ENCODE measurements around the gene PDIA5.

Gene PDIA5

DNA sequence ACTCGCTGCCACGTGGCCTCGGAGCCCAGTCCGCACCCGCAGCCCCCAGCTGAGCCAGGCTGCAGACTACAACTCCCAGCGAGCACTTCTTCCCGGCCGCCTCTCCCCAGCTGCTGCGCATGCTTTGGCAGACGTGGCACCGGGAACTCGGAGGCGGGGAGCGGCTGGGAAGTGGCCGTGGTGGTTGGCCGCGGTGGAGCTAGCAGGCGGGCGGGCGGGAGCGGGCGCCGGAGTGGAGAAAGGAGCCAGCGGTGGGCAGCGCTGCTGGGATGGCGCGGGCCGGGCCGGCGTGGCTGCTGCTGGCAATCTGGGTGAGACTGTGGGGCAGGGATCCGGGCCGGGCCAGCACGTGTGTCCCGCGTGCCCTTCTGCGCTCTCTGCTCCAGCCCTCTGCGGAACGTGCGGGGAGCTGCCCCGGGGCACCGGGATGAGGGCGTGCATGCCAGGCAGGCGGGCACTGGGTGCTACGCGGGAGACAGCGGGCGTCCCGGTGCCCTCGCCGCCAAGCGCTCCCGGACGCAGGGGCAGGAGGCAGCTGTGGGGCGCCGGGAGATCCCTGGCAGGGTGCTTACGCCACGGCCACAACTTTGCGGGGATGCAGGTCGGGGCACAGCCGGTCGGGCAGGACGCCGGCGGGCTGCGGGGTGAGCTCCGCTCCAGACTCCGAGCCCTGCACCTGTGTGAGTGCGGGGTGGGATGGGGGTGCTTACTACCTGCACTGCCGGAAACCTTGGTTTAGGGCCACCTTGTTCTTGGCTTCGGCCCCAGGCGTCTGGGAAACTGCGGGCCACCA is at the start of gene PDIA5:
PDIA5 (plus strand) TSS at position 130 of the 793 bp plus-strand sequence; CDS start at position 270, 140 bp downstream.
- Histone ChIP-seq H3K27ac (peak within 1 kb of the TSS; percentile 58 to 91), H3K4me3 (peak within 1 kb of the TSS; percentile 94)
- TF ChIP-seq, protein P1, sequence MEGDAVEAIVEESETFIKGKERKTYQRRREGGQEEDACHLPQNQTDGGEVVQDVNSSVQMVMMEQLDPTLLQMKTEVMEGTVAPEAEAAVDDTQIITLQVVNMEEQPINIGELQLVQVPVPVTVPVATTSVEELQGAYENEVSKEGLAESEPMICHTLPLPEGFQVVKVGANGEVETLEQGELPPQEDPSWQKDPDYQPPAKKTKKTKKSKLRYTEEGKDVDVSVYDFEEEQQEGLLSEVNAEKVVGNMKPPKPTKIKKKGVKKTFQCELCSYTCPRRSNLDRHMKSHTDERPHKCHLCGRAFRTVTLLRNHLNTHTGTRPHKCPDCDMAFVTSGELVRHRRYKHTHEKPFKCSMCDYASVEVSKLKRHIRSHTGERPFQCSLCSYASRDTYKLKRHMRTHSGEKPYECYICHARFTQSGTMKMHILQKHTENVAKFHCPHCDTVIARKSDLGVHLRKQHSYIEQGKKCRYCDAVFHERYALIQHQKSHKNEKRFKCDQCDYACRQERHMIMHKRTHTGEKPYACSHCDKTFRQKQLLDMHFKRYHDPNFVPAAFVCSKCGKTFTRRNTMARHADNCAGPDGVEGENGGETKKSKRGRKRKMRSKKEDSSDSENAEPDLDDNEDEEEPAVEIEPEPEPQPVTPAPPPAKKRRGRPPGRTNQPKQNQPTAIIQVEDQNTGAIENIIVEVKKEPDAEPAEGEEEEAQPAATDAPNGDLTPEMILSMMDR (IDR thresholded peaks at IDR 0.05): no peak
- DNase-seq (ENCODE audit: low spot score): peak; percentile 95

DNA sequence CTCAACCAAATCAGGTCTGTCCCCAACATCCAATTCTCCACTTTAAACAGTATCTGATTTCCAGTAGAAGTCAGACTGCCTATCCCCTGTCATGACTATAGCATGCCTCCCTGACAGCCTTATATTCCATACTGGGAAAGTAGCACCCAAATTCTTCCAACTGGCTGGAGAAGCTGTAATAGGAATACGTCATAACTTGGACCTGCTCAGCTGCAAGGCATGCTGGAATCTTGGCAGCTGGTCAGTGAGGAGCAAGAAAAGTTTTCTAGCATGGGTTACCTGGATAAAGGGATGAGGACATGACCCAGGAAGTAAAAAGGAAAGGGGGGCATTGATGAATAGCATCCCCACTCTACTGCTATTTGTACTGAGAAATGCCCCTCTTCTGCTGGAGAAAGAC is 48.1 kb upstream of the PDIA5 start:
- Histone ChIP-seq H3K27ac (no peak overlapping the region), H3K4me3 (no peak overlapping the region)
- TF ChIP-seq, protein P1 (IDR thresholded peaks at IDR 0.05): no peak
- DNase-seq (ENCODE audit: low spot score): no peak

DNA sequence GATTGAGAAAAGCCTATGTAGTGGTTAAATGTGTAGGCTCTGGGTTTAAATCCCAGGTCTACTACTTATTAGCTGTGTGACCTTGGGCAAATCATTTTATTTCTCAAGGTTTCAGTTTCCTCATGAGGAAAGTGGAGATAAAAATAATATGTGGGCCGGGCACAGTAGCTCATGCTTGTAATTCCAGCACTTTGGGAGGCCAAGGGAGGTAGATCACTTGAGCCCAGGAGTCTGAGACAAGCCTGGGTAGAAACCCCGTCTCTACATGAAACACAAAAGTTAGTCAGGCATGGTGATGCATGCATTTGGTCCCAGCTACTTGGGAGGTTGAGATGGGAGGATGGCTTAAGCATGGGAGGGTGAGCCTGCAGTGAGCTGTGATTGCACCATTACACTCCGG is 47.7 kb upstream of the PDIA5 start:
- Histone ChIP-seq H3K27ac (no peak overlapping the region), H3K4me3 (no peak overlapping the region)
- no peak for DNase-seq (ENCODE audit: low spot score)
- TF ChIP-seq, protein P1 (IDR thresholded peaks at IDR 0.05): no peak

DNA sequence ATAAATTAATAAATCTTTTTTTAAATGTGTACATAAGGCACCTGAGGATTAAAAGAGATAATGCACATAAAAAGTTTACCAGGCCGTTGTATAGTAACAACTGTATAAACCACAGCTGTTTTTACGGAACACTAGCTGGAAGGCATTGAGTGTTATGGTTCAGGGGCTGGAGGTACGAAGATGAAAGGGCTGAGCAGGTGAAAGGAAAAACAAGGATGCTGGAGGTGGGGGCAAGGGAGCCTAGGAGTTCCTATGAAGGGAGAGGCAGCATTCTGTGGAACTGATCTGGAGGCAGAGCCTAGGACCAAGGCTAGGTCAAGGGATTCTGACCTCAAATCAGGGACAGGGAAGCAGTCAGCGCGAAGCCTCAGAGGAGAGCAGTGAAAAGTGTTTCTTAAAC is 47.2 kb upstream of the PDIA5 start:
- Histone ChIP-seq H3K4me3 (no peak overlapping the region), H3K27ac (no peak overlapping the region)
- TF ChIP-seq, protein P1 (IDR thresholded peaks at IDR 0.05): no peak
- DNase-seq (ENCODE audit: low spot score): no peak

DNA sequence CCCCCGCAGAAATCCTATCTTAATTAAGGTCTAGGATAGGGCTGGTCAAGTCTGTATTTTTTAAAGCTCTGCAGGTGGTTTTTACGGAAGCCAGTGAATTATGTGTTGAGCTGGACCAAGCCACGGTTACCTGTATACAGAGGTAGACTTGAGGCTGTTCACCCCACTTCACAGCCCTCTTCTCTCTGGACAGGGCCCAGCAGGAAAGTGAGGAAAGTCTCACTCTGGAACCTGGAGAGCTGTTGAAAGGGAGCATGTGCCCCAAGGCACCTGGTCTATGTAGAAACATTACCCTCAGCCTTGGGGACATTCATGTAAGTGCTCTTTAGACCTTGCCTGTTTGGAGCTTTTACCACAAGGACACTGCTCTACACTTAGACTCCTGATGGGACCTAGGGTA is 46.1 kb upstream of the PDIA5 start:
- H3K4me3 ChIP-seq: no peak overlapping the region
- no peak overlapping the region for H3K27ac ChIP-seq
- DNase-seq (ENCODE audit: low spot score): no peak
- TF ChIP-seq, protein P1 (IDR thresholded peaks at IDR 0.05): no peak

DNA sequence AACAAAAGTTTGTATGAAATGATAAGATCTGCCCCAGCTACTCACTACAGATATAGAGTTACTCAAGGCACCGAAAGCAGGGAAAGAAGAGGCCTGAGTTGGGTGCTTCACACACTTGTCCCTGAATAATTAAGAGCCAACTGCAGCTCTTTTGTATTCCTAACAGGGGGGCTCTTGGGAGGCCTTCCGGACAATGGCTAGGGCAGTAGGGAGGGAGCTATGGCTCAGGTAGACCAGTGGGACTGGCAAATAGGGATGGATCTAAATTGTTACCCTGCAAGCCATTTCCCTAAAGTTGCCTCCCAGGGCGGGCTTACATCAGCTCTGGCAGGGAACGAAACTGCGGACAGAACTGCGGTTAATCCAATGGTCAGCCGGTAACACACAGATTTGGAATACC is 45.4 kb upstream of the PDIA5 start:
- DNase-seq (ENCODE audit: low spot score): no peak
- H3K27ac ChIP-seq: no peak overlapping the region
- TF ChIP-seq, protein P1 (IDR thresholded peaks at IDR 0.05): no peak
- H3K4me3 ChIP-seq: no peak overlapping the region

DNA sequence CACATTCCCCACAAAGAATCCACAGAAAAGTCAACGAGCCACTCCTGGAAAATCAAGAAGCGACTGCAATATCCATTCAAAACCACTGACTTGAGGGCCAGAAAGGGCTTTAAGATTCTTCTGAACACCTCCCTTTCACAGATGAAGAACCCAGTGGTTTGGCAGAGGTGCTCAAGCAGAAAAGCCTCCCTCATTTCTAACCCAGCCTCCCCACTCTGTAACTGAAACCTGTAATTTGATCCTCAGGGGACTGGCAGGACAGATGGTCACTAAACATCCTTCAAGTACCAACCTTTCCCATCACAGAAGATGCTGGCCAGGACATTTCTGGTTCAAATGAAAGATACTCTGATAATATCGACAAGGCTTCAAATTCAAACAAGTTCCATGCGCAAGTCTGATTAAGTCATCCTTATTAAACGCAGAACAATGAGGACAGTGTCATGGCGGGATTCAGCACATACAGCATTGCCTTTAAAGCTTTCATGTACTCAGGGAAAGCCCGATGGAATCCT is 44.8 kb upstream of the PDIA5 start:
- TF ChIP-seq, protein P1 (IDR thresholded peaks at IDR 0.05): no peak
- H3K4me3 ChIP-seq: no peak overlapping the region
- no peak for DNase-seq (ENCODE audit: low spot score)
- no peak overlapping the region for H3K27ac ChIP-seq

Measured in coronary artery (tissue), 2 donors.